Activated B cell treated with CpG ODN at 0.5 μM for 24 hours (primary cell): ENCODE measurements around the gene MFAP2. TPM values are rescaled to one million over a fixed set of nuclear protein-coding genes. Genes with fewer than 3 reads are reported as not detected.
"Not testable (repeated sequence)": the region's sequence is repeated elsewhere in the genome, so short reads cannot be mapped to it uniquely, and the experiment has no call there.

Source experiments
- ATAC-seq: fragments of 200-7000 bp; cut with Tn5 transposase; one replicate; pipeline ENCODE4 v1.10.0; 2021; ENCODE audit warnings: low read depth, mild to moderate bottlenecking, moderate library complexity
- CTCF ChIA-PET: fragments of 350-600 bp; sonication (Branson Sonifier 250); formaldehyde crosslinking; loops from one replicate; lab custom pipeline; 2021; ENCODE audit warnings: antibody characterized with exemption; lab: Charles Lee
- POLR2A ChIA-PET: fragments of 350-600 bp; sonication (Branson Sonifier 250); formaldehyde crosslinking; loops from one replicate; lab custom pipeline; 2021; ENCODE audit warnings: antibody characterized with exemption; lab: Charles Lee
- DNase-seq: peaks from one replicate; pipeline ENCODE4 v3.0.0; 2022
- H3K27ac Mint-ChIP-seq: one replicate; pipeline ENCODE4 v1.8.0; 2020; ENCODE audit warnings: mixed read lengths
- H3K27me3 Mint-ChIP-seq: one replicate; pipeline ENCODE4 v1.8.0; 2021; ENCODE audit warnings: mixed read lengths
- H3K36me3 Mint-ChIP-seq: one replicate; pipeline ENCODE4 v1.8.0; 2021; ENCODE audit warnings: low read depth, mixed read lengths
- H3K4me1 Mint-ChIP-seq: one replicate; pipeline ENCODE4 v1.8.0; 2021; ENCODE audit warnings: mixed read lengths
- H3K4me3 Mint-ChIP-seq: one replicate; pipeline ENCODE4 v1.8.0; 2020; ENCODE audit warnings: mild to moderate bottlenecking, mixed read lengths
- H3K9me3 Mint-ChIP-seq: one replicate; pipeline ENCODE4 v1.8.0; 2020; ENCODE audit warnings: mixed read lengths
- intact Hi-C: fragments of 100-400 bp; cut with micrococcal nuclease; formaldehyde crosslinking; loops from one replicate; pipeline ENCODE4 v1.15.1; 2024
- total RNA-seq: library from RNA; stranded (reverse); gene quantifications from 2 replicates; pipeline ENCODE4 v1.2.3, GENCODE V29; 2022
- TF ChIP-seq, protein P1 (sequence below): fragments of 200-600 bp; IDR thresholded peaks from one replicate; pipeline ENCODE4 v1.8.0; 2022; ENCODE audit warnings: antibody characterized with exemption, mild to moderate bottlenecking

Gene MFAP2
- total RNA-seq, 1 donor from 2014 or later, result not detected

DNA sequence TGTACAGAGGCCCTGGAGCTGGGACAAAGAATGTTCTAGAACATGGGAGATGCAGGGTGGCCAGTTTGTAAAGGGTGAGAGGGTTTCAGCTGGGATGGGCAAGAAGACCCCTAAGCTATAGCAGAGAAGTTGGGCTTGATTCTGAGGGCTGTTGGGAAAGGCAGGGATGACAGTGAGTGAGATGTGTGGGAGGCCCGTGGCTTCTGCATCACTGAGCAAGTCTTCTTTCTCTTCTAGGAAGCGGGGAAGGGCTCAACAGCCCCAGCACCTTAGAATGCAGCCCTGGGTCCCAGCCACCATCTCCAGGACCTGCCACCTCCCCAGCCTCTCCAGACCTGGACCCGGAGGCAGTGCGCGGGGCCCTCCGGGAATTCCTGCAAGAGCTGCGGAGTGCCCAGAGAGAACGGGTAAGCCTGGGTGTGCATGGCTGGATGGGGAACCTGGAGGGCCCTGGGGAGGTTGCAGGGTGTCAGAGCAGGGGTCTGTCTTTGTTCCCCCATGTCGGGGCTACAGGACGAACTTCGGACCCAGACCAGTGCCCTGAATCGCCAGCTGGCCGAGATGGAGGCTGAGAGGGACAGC lies 14.8 kb downstream of the MFAP2 start:
- Mint-ChIP-seq H3K9me3 (no peaks in the 10 kb centered on the region), H3K36me3 (peaks cover 14% of the 10 kb centered on the region), H3K27ac (no peak overlapping the region), H3K4me3 (no peak overlapping the region), H3K27me3 (no peaks in the 10 kb centered on the region), H3K4me1 (peaks cover 5% of the 10 kb centered on the region)
- ChIA-PET CTCF (no interaction called here), POLR2A (no interaction called here)
- ATAC-seq (no peak), DNase-seq (no peak)
- intact Hi-C loops, result no loop called here
- TF ChIP-seq, protein P1, sequence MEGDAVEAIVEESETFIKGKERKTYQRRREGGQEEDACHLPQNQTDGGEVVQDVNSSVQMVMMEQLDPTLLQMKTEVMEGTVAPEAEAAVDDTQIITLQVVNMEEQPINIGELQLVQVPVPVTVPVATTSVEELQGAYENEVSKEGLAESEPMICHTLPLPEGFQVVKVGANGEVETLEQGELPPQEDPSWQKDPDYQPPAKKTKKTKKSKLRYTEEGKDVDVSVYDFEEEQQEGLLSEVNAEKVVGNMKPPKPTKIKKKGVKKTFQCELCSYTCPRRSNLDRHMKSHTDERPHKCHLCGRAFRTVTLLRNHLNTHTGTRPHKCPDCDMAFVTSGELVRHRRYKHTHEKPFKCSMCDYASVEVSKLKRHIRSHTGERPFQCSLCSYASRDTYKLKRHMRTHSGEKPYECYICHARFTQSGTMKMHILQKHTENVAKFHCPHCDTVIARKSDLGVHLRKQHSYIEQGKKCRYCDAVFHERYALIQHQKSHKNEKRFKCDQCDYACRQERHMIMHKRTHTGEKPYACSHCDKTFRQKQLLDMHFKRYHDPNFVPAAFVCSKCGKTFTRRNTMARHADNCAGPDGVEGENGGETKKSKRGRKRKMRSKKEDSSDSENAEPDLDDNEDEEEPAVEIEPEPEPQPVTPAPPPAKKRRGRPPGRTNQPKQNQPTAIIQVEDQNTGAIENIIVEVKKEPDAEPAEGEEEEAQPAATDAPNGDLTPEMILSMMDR, result no peak

DNA sequence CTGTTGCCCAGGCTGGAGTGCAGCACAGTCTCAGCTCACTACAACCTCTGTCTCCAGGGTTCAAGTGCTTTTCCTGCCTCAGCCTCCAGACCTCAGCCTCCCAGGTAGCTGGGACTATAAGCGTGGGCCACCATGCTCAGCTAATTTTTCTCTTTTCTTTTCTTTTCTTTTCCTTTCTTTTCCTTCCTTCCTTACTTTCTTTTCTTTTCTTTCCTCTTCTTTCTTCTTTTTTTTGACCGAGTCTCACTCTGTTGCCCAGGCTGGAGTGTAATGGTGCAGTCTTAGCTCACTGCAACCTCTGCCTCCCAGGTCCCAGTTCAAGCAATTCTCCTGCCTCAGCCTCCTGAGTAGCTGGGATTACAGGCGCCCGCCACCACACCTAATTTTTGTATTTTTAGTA lies 16.3 kb downstream of the MFAP2 start:
- H3K4me3 Mint-ChIP-seq, H3K9me3 Mint-ChIP-seq, H3K27ac Mint-ChIP-seq, ATAC-seq, POLR2A ChIA-PET, intact Hi-C loops, DNase-seq, H3K27me3 Mint-ChIP-seq: not testable (repeated sequence)
- peaks cover 10% of the 10 kb centered on the region for H3K4me1 Mint-ChIP-seq
- peaks cover 14% of the 10 kb centered on the region for H3K36me3 Mint-ChIP-seq
- CTCF ChIA-PET, result interaction anchor here (1.6 kb wide), 1 partner anchor 82 kb away, joined by 4 read pairs; no protein-coding TSS in a partner anchor

DNA sequence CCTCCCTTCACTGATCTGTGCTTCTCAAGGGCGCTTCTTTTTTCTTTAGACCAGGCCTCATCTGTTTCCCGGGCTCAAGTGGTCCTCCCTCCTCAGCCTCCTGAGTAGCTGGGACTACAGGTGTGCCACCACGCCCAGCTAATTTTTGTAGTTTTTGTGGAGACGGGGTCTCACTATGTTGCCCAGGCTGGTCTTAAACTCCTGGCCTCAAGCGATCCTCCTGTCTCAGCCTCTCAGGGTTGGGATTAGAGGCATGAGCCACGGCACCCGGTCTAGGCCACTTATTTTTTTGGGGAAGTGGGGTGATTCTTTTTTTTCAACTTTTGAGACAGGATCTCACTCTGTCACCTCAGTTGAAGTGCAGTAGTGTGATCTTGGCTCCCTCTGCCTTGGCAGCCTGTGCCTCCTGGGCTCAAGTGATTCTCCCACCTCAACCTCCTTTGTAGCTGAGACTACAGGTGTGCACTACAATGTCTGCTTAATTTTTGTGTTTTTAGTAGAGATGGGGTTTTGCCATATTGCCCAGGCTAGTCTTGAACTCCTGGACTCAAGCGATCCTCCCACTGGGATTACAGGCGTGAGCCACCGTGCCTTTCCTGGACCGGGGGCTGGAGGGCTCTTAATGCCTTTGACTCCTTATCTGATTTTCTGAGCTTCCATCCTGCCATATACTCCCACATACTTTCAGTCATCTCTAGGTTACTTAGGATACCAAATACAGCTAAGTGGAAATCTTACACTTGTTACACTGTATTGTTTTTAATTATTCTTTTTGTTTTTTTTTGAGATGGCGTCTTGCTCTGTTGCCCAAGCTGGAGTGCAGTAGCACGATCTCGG lies 18.9 kb downstream of the MFAP2 start:
- no peak overlapping the region for H3K27ac Mint-ChIP-seq
- H3K4me3 Mint-ChIP-seq, result peak overlapping the region; percentile 72
- H3K4me1 Mint-ChIP-seq, result peaks cover 10% of the 10 kb centered on the region
- CTCF ChIA-PET, result interaction anchor here (0.6 to 2.9 kb wide), 12 partner anchors 8 to 340 kb away, joined by 3 to 18 read pairs (median 4); no protein-coding TSS in a partner anchor
- no peak for DNase-seq
- intact Hi-C loops, result loop anchor here (2.0 kb wide), 1 partner anchor 49 kb away; no protein-coding TSS in a partner anchor
- H3K27me3 Mint-ChIP-seq, result no peaks in the 10 kb centered on the region
- no peaks in the 10 kb centered on the region for H3K9me3 Mint-ChIP-seq
- POLR2A ChIA-PET, result interaction anchor here (0.7 to 3.0 kb wide), 2 partner anchors 57 to 72 kb away, joined by 5 to 19 read pairs; no protein-coding TSS in a partner anchor
- H3K36me3 Mint-ChIP-seq, result peaks cover 13% of the 10 kb centered on the region
- TF ChIP-seq, protein P1, result no peak
- no peak for ATAC-seq

DNA sequence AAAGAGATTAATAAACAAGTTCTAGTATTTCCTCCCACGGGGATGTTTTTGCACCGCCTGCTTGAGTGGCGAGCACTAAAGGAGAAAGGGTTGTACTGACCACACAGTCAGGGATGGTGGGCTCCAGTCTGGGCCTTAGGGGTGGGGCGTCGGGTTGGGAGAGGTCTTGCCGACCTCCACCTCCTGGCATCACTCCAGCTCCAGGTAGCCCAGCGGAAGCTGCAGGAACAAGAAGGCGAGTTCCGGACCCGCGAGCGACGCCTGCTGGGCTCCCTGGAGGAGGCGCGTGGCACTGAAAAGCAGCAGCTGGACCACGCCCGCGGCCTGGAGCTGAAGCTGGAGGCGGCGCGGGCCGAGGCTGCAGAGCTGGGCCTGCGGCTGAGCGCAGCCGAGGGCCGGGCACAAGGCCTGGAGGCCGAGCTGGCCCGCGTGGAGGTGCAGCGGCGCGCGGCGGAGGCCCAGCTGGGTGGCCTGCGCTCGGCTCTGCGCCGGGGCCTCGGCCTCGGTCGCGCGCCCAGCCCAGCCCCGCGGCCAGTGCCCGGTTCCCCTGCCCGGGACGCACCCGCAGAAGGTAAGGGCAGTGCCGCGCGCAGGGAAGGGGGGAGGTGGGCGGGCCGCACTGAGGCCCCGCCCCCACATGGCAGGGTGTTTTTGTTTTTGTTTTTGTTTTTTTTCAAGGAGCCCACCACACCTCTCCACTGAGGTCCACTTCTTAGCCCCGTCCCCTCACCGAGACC lies 19.7 kb downstream of the MFAP2 start:
- ATAC-seq, result peak; percentile 93
- POLR2A ChIA-PET, result interaction anchor here (0.6 to 3.0 kb wide), 3 partner anchors 56 to 327 kb away, joined by 4 to 19 read pairs (median 5); no protein-coding TSS in a partner anchor
- Mint-ChIP-seq H3K27me3 (no peaks in the 10 kb centered on the region), H3K9me3 (no peaks in the 10 kb centered on the region), H3K36me3 (peaks cover 5% of the 10 kb centered on the region), H3K4me3 (peak overlapping the region; percentile 83), H3K4me1 (peaks cover 10% of the 10 kb centered on the region), H3K27ac (peak overlapping the region; percentile 68)
- TF ChIP-seq, protein P1, result no peak
- DNase-seq, result peak; percentile 70
- CTCF ChIA-PET, result interaction anchor here (0.6 to 2.9 kb wide), 12 partner anchors 9 to 339 kb away, joined by 3 to 18 read pairs (median 4); no protein-coding TSS in a partner anchor
- intact Hi-C loops, result loop anchor here (2.0 kb wide), 1 partner anchor 48 kb away; no protein-coding TSS in a partner anchor

DNA sequence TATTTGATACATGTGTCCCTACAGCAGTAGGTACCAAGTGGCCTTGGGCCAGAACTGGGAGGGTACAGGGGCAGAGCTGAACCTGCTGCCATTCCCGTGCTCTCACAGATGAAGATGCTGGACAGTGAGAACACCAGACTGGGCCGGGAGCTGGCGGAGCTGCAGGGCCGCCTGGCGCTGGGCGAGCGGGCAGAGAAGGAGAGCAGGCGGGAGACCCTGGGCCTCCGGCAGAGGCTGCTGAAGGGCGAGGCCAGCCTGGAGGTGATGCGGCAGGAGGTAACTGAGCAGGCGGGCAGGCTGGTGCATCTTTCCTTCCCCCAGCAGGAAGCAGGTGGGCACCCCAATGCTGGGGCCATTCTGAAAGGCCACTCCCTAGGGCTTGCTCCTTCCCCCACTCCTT lies 21.9 kb downstream of the MFAP2 start:
- DNase-seq (no peak), ATAC-seq (no peak)
- Mint-ChIP-seq H3K27me3 (no peaks in the 10 kb centered on the region), H3K4me3 (no peak overlapping the region), H3K9me3 (no peaks in the 10 kb centered on the region), H3K4me1 (peaks cover 10% of the 10 kb centered on the region), H3K36me3 (no peaks in the 10 kb centered on the region), H3K27ac (no peak overlapping the region)
- ChIA-PET CTCF (no interaction called here), POLR2A (no interaction called here)
- intact Hi-C loops, result loop anchor here (10.0 kb wide), 1 partner anchor 444 kb away; the partner anchor contains the start of gene RNU1-1
- TF ChIP-seq, protein P1, result no peak
